GM21717 (cell line): ENCODE measurements around the gene CTNNA1.

Source experiments
- ATAC-seq: cut with Tn5 transposase; IDR thresholded peaks from one replicate; pipeline ENCODE4 v1.9.1; 2021; ENCODE audit warnings: mild to moderate bottlenecking, moderate library complexity; ENCODE audit not compliant: unreplicated experiment

The CTNNA1 gene

DNA sequence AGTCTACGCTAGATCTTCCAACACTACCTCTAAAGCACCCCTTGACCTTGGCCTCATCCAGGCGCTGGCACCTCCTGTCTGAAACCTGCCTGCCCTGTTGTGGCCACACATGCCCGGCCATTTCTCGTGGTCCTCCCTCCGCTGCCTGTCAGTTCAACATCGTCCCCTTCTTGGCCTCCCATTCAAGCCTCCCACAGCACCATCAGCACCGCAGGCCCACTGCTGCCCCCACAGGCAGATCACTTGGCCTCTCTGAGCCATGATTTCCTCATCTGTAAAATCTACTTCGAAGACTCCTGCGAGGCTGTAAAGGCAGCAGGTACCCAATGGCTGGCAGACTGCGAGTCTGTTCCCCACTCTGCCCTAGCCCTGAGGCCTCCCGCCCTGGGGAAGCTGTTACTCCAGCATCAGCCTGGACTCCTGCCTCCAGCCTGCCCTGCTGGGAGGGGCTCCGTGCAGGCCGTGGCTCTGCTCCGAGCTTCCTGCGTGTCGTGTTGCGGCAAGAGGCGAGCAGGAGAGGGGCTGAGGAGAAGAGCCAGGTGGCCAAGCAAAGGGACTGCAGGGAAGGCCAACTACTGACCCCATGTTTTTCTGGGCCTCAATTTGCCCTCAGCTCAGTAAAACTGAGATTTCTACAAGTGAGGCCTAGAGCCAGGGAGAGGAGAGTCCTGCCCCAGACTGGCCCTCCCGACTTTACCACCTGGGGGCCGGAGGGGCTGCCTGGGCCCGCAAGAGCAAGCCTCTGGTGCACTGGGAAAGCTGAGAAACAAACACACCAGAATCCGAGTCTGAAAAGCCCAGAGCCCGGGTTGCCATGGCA is 192.4 kb downstream of the CTNNA1 start:
- no peak for ATAC-seq

DNA sequence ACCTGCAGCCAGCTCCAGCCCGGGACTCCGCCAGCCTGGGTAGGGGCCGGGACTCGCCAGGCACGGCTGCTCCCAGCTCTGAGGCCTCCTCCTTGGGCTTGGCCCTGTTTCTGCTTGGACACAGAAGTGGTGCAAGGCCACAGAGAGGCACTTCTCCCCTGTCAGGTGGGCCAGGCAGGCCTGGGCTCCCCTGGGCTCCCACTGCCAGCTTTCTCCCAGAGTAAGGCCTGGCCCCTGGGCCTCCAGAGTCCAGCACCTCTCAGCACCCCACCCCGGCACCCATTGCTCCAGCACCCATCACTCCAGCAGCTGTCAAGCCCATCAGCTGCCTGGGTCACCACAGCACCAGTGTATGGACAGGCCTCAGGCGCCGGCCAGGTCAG is 193.0 kb downstream of the CTNNA1 start:
- ATAC-seq: no peak

DNA sequence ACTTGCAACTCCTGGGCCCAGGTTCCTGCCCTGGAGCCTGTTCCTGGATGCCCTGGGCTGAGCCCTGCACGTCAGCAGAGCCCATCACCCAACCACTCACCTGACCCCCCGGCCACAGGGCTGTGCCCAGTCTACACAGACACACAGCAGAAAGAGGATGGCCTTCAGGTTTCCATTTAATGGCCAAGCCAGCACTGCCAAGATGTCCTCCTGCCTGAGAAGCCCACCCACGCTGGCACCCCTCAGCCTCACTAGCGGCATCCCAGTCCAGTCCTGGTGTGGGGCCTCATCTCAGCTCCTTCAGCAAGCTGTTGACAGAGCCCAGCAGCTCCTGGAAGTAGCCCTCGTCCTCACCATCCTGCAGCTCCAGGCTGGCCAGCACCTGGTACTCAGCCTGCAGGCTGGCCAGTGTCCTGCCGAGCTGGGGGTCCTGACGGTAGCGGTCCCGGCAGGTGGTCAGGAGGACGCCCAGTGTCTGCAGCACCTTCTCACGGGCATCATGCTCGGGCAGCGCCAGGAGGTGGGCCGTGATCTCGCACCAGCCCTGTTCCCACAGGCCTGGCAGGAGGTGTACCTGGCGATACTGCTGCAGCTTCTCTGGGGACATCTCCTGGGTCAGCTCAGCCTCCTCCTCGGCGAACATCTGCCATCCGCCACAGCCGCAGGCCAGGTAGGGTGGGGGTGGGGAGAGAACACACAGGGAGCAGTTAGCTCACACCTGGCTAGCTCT is 193.8 kb downstream of the CTNNA1 start:
- no peak for ATAC-seq

DNA sequence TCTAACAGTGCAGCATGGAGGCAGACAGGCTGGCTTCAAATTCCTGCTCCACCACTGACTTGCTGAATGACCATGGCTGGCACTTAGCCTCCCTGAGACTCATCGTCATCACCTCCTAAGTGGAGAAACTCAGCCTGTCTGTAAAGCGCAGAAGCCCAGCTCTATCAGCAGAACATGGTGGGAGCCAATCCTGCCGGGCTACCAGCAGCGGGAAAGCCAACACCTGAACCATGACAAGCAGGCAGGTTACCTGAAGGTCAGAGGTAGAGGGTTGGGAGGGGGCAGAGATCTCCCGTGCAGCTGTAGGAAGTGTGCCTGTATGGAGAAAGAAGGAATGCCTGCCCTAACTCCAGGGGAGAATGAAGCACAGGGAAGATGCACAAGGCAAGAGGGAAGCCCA is 194.6 kb downstream of the CTNNA1 start:
- no peak for ATAC-seq

DNA sequence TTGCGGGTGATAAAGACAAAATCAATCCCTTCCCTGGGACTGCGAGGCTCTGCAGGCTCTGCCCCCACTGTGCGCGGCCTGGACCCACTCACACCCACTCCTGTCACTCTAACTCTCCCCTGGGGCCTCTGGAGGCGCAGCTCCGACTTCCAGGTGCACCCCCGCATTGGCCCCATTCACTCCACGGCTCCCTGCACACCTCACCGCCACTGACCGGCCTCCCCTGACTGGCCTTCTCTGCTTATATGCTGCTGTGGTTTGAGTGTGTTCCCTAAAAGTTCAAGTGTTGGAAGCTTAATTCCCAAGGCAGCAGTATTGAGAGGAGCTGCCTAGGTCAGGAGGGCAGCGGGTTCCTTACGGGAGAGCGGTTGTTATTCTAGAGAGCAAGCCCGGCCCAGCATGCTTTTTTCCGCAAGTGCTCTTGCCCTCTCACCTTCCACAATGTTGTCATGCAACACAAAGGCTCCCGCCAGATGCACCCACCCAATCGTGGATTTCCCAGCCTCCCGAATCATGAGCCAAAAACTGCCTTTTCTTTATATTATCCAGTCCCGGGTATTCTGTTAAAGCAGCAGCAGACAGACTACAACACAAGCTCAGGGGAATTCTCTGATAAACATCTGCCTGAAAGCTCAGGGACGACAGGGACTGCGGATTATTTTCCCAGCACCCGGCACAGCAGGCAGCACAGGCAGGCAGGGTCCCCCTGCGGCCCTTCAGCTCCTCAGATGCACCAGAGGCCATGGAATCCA is 195.4 kb downstream of the CTNNA1 start:
- no peak for ATAC-seq

DNA sequence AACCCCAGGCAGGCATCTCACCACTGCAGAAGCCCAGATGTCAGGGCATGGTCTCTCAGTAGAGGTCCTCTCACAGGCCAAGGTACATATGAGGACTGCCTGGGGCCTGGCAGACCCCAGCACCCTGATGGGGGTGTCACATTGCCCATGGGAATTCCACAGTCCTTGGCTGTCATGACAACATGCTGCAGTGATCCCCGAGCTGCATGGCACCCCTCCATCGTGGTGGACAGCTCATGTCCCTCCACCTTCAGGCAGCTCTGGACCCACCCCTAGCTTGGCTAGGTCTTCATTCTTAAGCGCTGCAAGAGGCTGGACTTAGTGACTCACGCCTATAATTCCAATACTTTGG is 196.0 kb downstream of the CTNNA1 start:
- no peak for ATAC-seq

DNA sequence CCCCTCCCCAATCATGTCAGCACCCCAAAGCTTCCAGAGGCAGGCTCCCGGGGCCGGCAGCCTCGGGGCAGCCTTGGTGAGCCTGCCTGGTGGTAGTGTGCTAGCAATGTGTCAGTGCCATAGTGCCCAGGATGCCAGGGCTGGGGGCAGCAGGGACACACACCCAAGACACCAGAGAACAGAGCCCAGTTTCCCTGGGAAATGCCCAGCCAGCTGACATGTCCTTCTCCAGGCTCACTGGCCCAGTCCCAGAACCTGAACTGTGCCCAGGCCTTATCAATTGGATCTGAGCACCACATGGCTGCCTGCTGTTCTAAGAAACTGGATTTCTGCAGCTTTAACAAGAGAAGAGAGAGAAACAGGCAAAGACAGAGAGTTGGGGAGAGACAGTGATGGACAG is 196.8 kb downstream of the CTNNA1 start:
- ATAC-seq: no peak

DNA sequence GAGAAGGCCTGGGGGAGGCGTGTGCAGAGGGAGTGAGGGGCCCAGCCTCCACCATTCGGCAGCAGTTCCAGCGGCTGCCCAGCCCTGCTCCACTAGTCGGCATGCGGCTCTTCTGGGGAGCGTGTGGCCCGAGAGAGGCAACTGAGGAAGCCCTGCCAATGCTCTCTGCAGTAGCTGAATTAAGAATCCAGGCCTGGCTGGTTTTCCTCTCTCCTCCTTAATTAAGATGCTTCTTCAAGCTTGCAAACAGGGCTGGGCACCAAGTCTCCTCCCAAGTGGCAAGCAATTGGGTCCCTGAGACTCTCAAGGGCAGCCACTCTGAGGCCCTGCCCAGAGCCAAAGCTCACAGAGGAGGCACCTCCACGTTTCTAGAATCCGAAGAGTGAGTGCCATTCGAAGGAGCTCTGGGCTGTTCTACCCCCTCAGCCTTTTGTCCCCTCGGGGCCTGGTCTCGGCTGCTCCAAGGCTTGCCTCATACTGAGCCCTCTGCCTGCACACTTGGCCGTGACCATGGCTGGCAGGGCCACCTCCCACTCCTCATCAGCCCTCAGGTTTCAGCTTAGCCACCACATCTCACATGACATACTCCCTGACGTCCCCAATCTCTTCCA is 197.3 kb downstream of the CTNNA1 start:
- no peak for ATAC-seq

DNA sequence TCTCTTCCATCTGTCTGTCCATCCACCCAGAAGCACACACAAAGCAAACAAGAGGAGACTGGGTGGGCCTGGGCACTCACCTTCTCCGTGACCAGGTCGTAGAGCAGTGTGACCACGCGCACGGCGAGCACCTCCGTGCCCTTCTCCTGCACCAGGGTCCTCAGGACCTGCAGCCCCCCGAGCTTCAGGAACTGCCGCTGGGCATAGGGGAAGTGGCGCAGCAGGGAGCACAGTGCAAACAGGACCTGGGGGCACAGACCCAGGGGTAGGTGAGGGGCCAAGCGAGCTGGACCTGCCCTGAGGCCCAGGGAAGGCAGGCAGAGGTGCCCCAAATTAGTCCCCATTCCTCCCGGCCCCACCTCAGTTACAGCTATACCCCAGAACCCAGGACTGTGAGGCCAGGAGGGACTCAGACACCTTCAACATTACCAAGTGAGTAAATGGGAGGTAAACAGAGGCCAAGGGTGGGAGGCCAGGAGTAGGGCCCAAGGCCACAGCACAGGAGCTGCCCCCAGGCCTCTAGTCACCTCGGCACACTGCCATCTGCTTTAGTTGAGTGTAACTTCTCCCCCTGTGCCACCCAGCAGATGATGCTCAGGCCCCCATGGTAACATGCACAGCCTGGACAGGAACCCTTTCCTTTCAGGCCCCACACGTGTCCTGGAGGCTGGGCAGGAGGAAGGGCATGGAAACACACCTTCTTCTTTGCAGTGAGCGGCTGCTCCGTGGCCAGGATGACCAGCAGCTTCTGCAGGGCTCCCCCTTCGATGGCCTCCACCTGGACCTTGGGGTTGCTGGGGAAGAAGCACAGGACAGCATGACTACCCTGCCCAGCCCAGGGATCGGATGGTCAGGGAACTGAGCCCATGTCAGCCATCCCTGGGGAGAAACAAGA is 198.1 kb downstream of the CTNNA1 start:
- no peak for ATAC-seq

DNA sequence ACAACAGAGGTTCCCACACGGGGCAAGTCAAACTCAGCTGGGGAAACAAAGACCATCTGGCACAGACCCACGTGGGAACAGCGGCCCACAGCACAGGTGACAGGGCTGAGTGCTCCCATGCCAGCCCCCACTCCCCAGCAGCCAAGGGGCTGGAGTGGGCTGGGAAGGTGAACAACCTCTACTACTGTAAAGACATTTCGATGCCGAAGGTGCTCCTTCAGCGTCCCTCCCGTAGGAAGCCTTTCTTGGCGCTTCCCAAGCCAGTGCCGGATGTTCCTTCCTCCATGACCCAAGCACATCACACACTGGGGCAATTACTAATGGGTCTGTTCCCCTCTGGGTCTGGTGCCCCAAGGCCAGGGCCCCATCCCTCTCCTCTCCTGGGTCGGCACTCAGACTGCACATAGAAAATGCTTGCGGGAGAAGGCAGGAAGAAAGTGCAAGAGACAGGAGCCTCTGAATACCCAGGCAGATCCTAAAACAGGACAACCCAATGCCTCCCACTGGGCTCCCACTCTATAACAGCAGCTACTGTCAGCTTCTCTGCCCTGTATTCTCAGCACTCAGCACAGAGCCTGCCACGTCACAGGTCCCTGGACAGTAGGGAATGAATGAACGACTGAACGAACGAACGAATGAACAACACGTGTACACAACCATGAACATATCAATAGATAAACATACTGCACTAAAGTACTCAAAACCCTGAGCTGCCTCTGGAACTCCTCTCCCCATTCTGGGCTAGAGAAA is 198.9 kb downstream of the CTNNA1 start:
- ATAC-seq: no peak

DNA sequence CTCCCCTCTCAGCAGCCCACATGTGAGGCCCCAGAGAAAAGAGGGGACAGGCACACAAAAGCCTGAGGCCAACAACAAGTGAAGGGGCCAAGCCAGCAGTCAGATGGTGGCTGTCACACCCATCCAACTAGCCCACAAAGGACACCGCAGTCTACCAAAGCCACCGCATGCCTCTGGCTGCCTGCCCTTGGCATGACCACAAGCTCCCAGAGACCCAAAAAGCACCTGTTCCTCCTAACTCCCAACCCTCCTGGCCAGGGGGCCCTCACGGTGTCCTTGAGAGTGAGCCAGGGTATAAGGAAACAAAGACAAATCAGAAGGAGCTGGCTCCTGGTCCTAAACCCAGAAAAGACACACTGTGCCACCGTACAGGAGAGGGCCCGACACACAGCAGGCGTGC is 199.7 kb downstream of the CTNNA1 start:
- ATAC-seq: no peak

DNA sequence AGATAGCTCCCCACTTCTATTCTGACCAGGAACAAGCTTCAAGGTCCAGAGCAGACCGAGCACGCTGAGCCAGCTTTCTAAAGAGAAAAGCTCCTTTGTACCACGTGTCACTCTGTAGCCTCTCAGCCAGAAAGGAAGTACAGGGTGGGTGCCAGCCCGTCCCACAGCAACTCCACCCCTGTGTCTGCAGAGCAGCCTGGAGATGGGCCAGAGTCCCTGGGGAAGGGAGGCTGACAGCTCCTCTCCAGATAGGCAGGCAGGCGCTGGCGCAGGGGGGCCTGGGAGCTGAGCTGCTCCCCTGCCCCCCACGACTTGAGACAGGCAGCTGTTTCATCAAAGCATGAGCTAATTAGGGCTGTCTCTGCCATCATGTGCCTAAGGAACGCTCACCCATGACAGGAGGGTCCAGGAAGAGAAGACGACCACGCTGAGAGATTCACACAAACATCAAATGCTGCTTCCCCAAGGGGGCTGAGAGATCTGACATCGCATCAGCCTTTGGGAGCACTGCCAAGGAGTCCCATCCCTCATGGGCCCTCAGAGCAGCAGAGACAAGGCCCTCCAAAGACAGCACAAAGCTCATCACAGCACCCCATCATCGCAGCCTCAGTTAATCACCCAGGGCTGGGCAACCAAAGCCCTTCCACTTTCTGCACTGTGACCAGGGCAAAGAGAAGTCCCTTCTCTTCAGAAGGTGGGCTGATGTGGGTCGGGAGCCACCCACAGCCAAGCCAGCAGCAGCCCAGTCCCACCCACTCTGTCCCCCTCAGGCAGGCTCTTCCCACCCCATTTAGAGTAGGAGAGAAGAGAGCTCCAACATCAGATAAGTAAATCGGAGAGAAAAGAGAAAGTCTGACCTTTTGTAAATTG is 200.4 kb downstream of the CTNNA1 start:
- ATAC-seq: no peak

DNA sequence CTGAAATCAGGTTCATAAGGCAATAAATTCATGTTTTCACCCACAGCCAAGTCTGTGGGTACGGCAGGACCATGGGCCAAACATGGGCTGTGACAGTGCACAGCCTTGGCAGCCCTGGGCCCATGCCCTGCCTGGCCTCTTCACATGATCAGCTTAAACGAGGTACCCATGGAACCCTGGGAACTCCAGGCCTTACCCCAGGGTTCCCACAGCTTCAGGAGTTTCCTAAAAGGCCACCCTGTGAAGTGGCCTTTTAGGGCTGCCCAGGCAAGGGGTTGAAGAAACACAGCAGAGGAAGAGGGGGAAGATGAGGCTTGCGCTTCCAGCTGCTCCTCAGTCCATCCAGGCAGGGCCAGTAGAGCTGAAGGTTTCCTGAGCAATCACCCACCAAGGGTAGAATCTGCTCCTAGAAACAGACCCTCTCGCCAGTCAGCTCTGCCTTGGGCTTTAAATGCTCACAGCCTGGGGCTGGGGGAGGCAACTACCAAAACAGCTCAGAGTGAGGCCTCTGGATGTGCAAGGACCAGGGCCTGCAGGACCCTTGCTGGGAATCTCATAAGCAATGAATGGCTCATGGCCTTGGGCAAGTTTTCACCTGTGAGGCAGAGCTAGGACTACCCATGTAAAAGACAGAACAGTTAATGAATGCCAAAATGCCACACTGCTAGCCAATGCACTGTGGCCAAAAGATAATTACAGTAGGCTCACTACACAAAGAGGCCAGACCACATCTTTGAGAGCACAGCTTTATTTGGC is 201.2 kb downstream of the CTNNA1 start:
- no peak for ATAC-seq

DNA sequence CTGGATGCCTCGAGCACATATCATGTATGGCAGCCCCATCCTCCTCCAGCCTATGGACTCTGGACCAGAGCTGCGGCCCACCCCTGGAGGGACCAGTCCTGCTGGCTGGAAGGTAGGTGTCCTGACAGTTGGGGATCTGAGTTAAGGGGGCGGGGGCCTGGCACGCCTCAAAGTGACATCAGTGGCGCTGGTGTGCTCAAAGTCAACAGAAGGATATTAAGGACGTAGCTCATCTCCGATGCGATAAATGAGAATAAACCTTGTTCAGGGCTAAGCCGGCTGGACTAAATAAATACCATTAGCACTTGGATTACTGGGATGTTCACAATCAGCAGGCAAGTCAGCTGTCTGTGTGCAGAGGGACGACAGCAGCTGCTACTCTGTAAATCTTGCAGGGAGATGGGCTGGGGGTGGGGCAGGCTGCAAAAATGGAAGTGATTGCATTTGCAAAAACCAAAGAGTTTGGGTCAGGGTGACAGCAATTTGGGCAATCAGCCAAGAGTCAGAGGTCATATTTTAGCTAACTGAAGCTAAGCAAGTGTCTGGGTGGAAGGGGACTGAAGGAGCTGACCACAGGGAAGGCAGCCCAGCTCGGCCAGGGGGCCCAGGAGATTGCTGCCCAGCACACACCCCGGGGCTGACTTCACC is 201.9 kb downstream of the CTNNA1 start:
- no peak for ATAC-seq

DNA sequence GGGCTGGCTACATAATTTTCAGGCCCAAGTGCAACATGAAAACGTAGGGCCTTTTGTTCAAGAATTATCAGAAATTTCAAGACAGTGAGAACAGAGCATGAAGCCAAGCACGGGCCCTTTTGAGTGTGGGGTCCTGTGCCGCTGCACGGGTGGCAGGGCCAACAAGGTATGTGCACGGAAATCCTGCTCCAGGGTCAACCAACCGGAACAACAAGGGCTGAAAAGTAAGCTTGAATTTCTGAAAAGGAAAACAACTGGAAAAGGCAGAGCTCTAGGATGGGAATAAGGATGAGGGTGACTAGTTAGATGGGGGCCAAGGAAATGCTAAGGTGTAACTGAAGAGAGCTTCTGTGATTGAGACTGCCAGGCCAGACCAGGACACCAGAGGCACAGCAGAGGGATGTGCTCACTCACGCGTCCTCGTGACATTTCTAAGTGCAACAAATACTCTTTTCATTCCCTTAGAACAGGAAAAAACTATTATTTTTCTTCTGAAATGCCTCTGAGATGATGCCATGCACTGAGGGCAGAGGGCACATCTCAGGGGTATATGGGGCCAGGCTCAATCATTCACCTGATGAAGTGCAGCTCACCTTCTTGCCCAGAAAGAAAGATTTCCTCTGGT is 202.6 kb downstream of the CTNNA1 start:
- ATAC-seq: no peak

DNA sequence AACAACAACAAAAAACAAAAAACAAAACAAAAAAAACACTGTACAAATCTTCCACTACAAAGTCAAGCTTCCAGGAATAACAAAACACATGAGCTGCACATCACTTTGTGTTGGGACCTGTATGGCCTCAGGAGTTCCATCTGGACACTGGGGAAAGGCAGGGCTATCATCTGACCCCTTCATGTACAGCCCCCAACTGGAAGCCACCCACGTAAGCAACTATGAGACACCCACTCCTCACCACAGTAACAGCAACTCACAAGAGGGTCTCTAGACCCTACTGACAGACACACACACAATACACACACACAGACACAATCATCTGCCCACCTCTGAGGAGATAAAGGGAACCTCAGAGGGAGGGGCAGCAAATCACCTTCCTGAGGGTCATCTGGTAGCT is 203.6 kb downstream of the CTNNA1 start:
- ATAC-seq: no peak

DNA sequence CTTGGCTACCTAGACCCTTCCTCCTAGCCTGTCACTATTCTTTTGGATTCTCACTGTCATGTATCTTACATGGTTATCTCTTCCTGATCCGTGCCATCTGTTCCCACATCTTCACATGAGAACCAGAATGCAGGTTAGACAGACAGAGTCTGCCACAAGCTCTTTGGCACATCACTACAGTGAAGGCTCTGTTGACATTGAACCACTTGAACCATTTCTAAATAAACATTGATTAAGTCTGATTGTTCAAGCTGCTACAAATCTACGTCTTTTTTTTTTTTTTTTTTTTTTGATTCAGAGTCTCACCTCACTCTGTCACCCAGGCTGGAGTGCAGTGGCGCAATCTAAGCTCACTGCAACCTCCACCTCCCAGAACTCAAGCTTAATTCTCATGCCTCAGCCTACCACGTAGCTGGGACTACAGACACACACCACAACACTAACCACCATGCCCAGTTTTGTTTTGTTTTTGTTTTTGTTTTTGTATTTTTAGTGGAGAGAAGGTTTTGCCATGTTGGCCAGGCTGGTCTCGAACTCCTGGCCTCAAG is 207.0 kb downstream of the CTNNA1 start:
- no peak for ATAC-seq
